HL-60/S4 (cell line): ENCODE results near the gene AGT.

ENCODE experiments used
- in situ Hi-C: fragments of 300-500 bp; cut with MboI; formaldehyde crosslinking; loops from 2 replicates; pipeline ENCODE4 v1.14.3; 2022; ENCODE audit warnings: low sequenced_read_pairs

AGT gene

GRCh38 chr1:230713915-230714764 lies at the start of gene AGT:
TSS of gene AGT (minus strand) at chr1:230714122. CDS start at chr1:230710823, 3,299 bp downstream.
- in situ Hi-C loops: no loop called here

- in situ Hi-C loops: no loop called here
Measured at GRCh38 chr1:230761443-230762167, 47.7 kb upstream of the AGT start.

- in situ Hi-C loops: no loop called here
Measured at GRCh38 chr1:230760360-230760827, 46.5 kb upstream of the AGT start.

- in situ Hi-C loops: no loop called here
Measured at GRCh38 chr1:230759369-230760065, 45.6 kb upstream of the AGT start.

DNA sequence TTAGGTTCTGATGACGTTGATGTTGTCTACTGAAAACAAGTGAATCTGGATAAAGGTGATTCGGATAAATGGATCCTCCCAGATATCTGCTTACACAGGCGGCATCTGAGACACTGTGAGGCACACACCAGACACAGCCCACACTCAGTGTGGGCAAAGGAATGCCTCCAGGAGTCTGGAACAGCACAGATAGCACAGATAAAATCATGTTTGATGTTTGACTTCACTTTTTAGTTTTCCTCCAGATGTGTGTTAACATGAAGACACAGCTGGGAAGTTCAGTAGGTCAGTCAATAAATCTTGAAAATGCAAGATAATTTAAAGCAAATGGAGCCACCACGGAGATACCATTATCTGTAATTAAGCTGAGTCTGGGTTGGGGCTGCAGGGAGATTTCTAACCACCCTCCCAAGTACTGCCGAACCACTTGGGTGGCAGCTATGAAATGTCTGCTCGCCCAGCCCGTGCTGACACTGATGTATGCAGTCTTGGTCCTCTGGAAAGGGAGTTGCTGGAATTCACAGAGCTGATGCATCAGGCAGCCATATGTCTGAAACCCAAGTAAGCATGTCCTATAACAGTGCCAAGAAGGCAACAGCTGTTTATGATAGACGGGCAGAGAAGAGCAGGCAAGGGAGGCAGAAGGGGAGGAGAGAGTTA lies 44.9 kb upstream of the AGT start:
- in situ Hi-C loops: no loop called here

- in situ Hi-C loops: no loop called here
Measured at GRCh38 chr1:230757856-230758708, 44.2 kb upstream of the AGT start.

- in situ Hi-C loops: no loop called here
Measured at GRCh38 chr1:230754796-230755195, 40.9 kb upstream of the AGT start.

- in situ Hi-C loops: no loop called here
Measured at GRCh38 chr1:230753586-230754251, 39.8 kb upstream of the AGT start.

DNA sequence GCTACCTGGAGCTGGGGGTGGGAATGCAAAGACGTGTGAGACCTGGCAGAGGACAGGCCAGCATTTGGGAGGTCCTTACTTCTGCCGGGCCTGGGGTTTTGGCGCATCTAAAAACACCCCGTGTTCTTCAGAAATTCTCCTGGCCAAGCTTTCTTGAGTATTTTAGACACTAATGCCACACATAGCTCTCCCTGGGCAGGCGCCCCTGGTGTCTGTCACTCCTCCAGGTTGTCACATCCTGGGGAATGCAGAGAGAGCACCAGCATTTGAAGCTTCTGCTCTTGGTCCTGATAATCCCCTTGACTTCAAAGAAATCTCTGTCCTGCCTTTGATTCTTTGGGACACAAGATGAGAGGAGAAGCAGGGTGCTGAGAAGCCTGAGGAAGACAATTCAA lies 39.3 kb upstream of the AGT start:
- in situ Hi-C loops: no loop called here

- in situ Hi-C loops: no loop called here
Measured at GRCh38 chr1:230752407-230752806, 38.5 kb upstream of the AGT start.

GRCh38 chr1:230750986-230751625 lies 37.2 kb upstream of the AGT start:
- in situ Hi-C loops: no loop called here

GRCh38 chr1:230750576-230750975 lies 36.7 kb upstream of the AGT start:
- in situ Hi-C loops: no loop called here

- in situ Hi-C loops: no loop called here
Measured at GRCh38 chr1:230749635-230750034, 35.7 kb upstream of the AGT start.

DNA sequence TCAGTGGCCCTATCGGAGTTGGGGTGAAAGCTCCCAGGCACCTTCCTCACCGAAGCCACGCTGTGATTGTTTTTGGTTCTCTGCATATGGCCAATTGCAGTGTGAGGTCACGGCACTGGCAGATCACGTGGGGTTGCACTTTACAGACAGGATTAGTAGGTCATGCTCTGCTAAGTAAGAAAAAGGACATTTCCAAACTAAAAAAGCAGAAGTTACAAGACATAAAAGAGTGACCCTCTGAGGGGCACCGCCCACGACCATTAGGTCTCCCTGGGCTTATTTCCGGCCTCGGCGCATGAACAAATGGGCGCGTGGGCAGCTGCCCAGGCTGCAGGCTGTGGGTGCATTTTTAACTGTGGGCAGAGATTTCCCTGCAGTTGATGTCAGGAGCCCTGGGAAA lies 35.2 kb upstream of the AGT start:
- in situ Hi-C loops: no loop called here

GRCh38 chr1:230747890-230748800 lies 34.2 kb upstream of the AGT start:
- in situ Hi-C loops: no loop called here

GRCh38 chr1:230747127-230747730 lies 33.3 kb upstream of the AGT start, which contains the start of gene CAPN9:
TSS of gene CAPN9 (plus strand) at chr1:230747388. CDS start at chr1:230747497, 109 bp downstream.
- in situ Hi-C loops: no loop called here

DNA sequence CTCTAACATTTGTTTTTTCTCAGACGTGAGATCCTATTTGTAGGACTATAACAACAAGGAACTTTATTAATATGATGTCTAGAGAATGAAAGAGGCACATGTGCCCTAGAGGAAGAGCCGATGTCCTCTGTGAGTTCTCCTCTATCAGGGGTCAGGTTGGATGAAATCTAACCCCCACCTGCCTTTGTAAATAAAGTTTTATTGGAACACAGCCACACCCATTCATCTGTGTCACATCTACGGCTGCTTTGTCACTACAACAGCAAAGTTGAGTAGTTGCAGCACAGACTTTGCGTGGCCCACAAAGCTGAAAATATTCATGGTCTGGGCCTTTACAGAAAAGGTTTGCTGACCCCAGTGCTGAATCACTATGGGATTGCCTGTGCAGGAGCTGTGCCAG lies 32.7 kb upstream of the AGT start:
- in situ Hi-C loops: no loop called here
